Gastrocnemius medialis (tissue), 4 donors: Measurements from ENCODE around the gene ATP23. TPM values are rescaled to one million over a fixed set of nuclear protein-coding genes. Genes with fewer than 3 reads are reported as not detected.

Experiments
- ATAC-seq, 2 donors: fragments of 150-250 bp; one replicate each; pipeline ENCODE4 v1.9.1; 2016
- DNase-seq, 2 donors: peaks; one replicate each; pipeline ENCODE4 v3.0.0-alpha.2; 2019
- H3K27ac ChIP-seq, 4 donors: fragments of 200-600 bp; sonication (generic); 1 replicate in 1 of 4; 2 replicates in 3 of 4; pipeline ENCODE4 v1.5.1; 2016 to 2018; ENCODE audit warnings: mild to moderate bottlenecking in 2 of 4, moderate library complexity in 1 of 4
- H3K27me3 ChIP-seq, 3 donors: fragments of 200-600 bp; sonication (generic) in 2 of 3; 1 replicate in 1 of 3; 2 replicates in 2 of 3; pipeline versions ENCODE4 v1.5.1 to v1.6.0; 2016 to 2019; ENCODE audit warnings: mild to moderate bottlenecking in 1 of 3, moderate library complexity in 1 of 3
- H3K36me3 ChIP-seq, 2 donors: fragments of 200-600 bp; sonication (generic) in 1 of 2; one replicate each; pipeline ENCODE4 v1.5.1; 2017 to 2018
- H3K4me1 ChIP-seq, 2 donors: fragments of 200-600 bp; sonication (generic) in 1 of 2; one replicate each; pipeline ENCODE4 v1.5.1; 2016 to 2017; ENCODE audit warnings: mild to moderate bottlenecking in 2 of 2
- H3K4me3 ChIP-seq, 4 donors: fragments of 200-600 bp; sonication (generic) in 3 of 4; 1 replicate in 1 of 4; 2 replicates in 3 of 4; pipeline ENCODE4 v1.5.1; 2016 to 2019; ENCODE audit warnings: mild to moderate bottlenecking in 2 of 4
- H3K9me3 ChIP-seq, 3 donors: fragments of 200-600 bp; sonication (generic) in 2 of 3; 1 replicate in 1 of 3; 2 replicates in 2 of 3; pipeline ENCODE4 v1.5.1; 2016 to 2019
- CTCF ChIP-seq, 5 experiments: fragments of 450-650 bp in 3 of 5; fragments of 200-600 bp in 2 of 5; sonication (generic) in 2 of 5; IDR thresholded peaks in 4 of 5; conservative IDR thresholded peaks in 1 of 5; 1 replicate in 4 of 5; 2 replicates in 1 of 5; pipeline ENCODE4 v1.5.1; 2016 to 2019; ENCODE audit warnings: antibody characterized with exemption in 5 of 5, mild to moderate bottlenecking in 3 of 5, moderate library complexity in 3 of 5
- POLR2A ChIP-seq, 2 donors: fragments of 450-650 bp; IDR thresholded peaks; one replicate each; pipeline ENCODE4 v1.6.1; 2017; ENCODE audit warnings: antibody characterized with exemption in 2 of 2, mild to moderate bottlenecking in 2 of 2, moderate library complexity in 2 of 2
- in situ Hi-C, 4 donors: fragments of 200-750 bp; cut with MboI; loops; one replicate each; pipeline versions ENCODE4 v1.15.0 to v1.8.0; 2017; ENCODE audit warnings: low sequenced_read_pairs in 4 of 4
- intact Hi-C: fragments of 100-400 bp; cut with DNase I; formaldehyde crosslinking; loops from one replicate; pipeline ENCODE4 v1.15.1; 2023; ENCODE audit warnings: low total_unique reads
- total RNA-seq, 4 donors: library from RNA; depleted of rRNA; stranded (reverse); fragments of >200 nt; gene quantifications; one replicate each; pipeline versions ENCODE4 v1.1.0 to v1.2.3, GENCODE V29; 2016

The ATP23 gene
- total RNA-seq, 4 donors from 2014 or later, result 7.1 to 26.4 (median 10.7) TPM

GRCh38 chr12:57907281-57907680 is 34.1 kb upstream of the ATP23 start:
- peaks cover 5% of the 10 kb centered on the region in 2 donors for H3K4me1 ChIP-seq
- intact Hi-C loops, result loop anchor here (10.0 kb wide), 1 partner anchor 322 kb away; no protein-coding TSS in a partner anchor
- no peak for TF ChIP-seq POLR2A (IDR thresholded peaks at IDR 0.05)
- no peak for TF ChIP-seq CTCF (IDR thresholded peaks at IDR 0.05 in 4 of 5, conservative IDR thresholded peaks at IDR 0.05 in 1 of 5)
- in situ Hi-C loops, result loop anchor here (5.0 kb wide), 3 partner anchors 75 to 125 kb away; partner anchors contain the start of gene TSFM (in 1 of the 4)
- no peak for DNase-seq
- ATAC-seq, result no peak
- H3K4me3 ChIP-seq, result no peak overlapping the region
- H3K36me3 ChIP-seq, result no peaks in the 10 kb centered on the region
- no peaks in the 10 kb centered on the region for H3K9me3 ChIP-seq
- no peak overlapping the region for H3K27ac ChIP-seq
- no peaks in the 10 kb centered on the region for H3K27me3 ChIP-seq

GRCh38 chr12:57908511-57908910 is 32.9 kb upstream of the ATP23 start:
- ATAC-seq (no peak), DNase-seq (no peak)
- Histone ChIP-seq H3K4me3 (no peak overlapping the region), H3K36me3 (no peaks in the 10 kb centered on the region), H3K9me3 (no peaks in the 10 kb centered on the region), H3K27me3 (no peaks in the 10 kb centered on the region), H3K27ac (no peak overlapping the region), H3K4me1 (peaks cover 5% of the 10 kb centered on the region in 2 donors)
- in situ Hi-C loops (loop anchor here (5.0 kb wide), 3 partner anchors 76 to 126 kb away; partner anchors contain the start of gene TSFM (in 1 of the 4)), intact Hi-C loops (loop anchor here (10.0 kb wide), 1 partner anchor 324 kb away; no protein-coding TSS in a partner anchor)
- TF ChIP-seq CTCF (IDR thresholded peaks at IDR 0.05 in 4 of 5, conservative IDR thresholded peaks at IDR 0.05 in 1 of 5), result no peak
- no peak for TF ChIP-seq POLR2A (IDR thresholded peaks at IDR 0.05)

GRCh38 chr12:57909056-57909455 is 32.3 kb upstream of the ATP23 start:
- Histone ChIP-seq H3K4me1 (peaks cover 5% of the 10 kb centered on the region in 2 donors), H3K36me3 (no peaks in the 10 kb centered on the region), H3K27ac (no peak overlapping the region), H3K4me3 (no peak overlapping the region), H3K9me3 (no peaks in the 10 kb centered on the region), H3K27me3 (no peaks in the 10 kb centered on the region)
- in situ Hi-C loops (loop anchor here (5.0 kb wide), 3 partner anchors 77 to 127 kb away; partner anchors contain the start of gene TSFM (in 1 of the 4)), intact Hi-C loops (loop anchor here (10.0 kb wide), 1 partner anchor 324 kb away; no protein-coding TSS in a partner anchor)
- DNase-seq (no peak), ATAC-seq (no peak)
- TF ChIP-seq CTCF (IDR thresholded peaks at IDR 0.05 in 4 of 5, conservative IDR thresholded peaks at IDR 0.05 in 1 of 5), result no peak
- no peak for TF ChIP-seq POLR2A (IDR thresholded peaks at IDR 0.05)

- no peaks in the 10 kb centered on the region for H3K36me3 ChIP-seq
- peaks cover 0 to 2% (median 0%) of the 10 kb centered on the region in 3 donors for H3K27me3 ChIP-seq
- intact Hi-C loops, result loop anchor here (10.0 kb wide), 1 partner anchor 325 kb away; no protein-coding TSS in a partner anchor
- no peak for DNase-seq
- no peak overlapping the region for H3K27ac ChIP-seq
- in situ Hi-C loops, result loop anchor here (5.0 to 10.0 kb wide), 4 partner anchors 77 to 127 kb away; partner anchors contain the start of gene TSFM (in 1 of the 4)
- TF ChIP-seq CTCF (IDR thresholded peaks at IDR 0.05 in 4 of 5, conservative IDR thresholded peaks at IDR 0.05 in 1 of 5), result no peak
- H3K4me3 ChIP-seq, result no peak overlapping the region
- peaks cover 5% of the 10 kb centered on the region in 2 donors for H3K4me1 ChIP-seq
- no peak for ATAC-seq
- no peaks in the 10 kb centered on the region for H3K9me3 ChIP-seq
Measured at GRCh38 chr12:57909611-57910010, 31.8 kb upstream of the ATP23 start.
